K562 (cell line): ENCODE results near the gene RNF11. TPM values are rescaled to one million over a fixed set of nuclear protein-coding genes. Genes with fewer than 3 reads are reported as not detected.
A peak's percentile ranks its signal among the peaks of the same experiment; 100 is the strongest.

Experiments used
- L3MBTL2 ChIP-seq: fragments of 450-650 bp; IDR thresholded peaks from 2 replicates; pipeline ENCODE4 v1.6.1; 2016; ENCODE audit warnings: mild to moderate bottlenecking, moderate library complexity
- SOX6 ChIP-seq: fragments of 450-650 bp; IDR thresholded peaks from 2 replicates; pipeline ENCODE4 v1.6.1; 2014; ENCODE audit warnings: mild to moderate bottlenecking
- XRCC5 ChIP-seq: fragments of 200-400 bp; formaldehyde crosslinking; IDR thresholded peaks from 2 replicates; pipeline ENCODE4 v1.6.1; 2017; ENCODE audit warnings: low read depth, mild to moderate bottlenecking, low read length
- polyA plus RNA-seq, 8 experiments: library from polyadenylated mRNA; depleted of rRNA in 4 of 8; stranded (reverse) in 5 of 8; unstranded in 3 of 8; fragments of >200 nt; fragmentation: Nextera tagmentation in 2 of 8; fragmentation: Illumina TruSeq in 1 of 8; extraction: Ambion mirVana in 2 of 8; extraction: Trizol in 1 of 8; gene quantifications; 2 replicates each; pipeline versions ENCODE4 v1.2.1 to v1.2.3, GENCODE V29; 2011 to 2014; ENCODE audit warnings: inconsistent platforms in 1 of 8, missing spikeins in 1 of 8
- total RNA-seq, 7 experiments: library from RNA; depleted of rRNA in 6 of 7; stranded (reverse); fragments of >200 nt in 6 of 7; fragmentation: Illumina TruSeq in 2 of 7; extraction: Trizol in 2 of 7; gene quantifications; 2 replicates each; pipeline versions ENCODE4 v1.2.1 to v1.2.3, GENCODE V29; 2011 to 2021; ENCODE audit warnings: low replicate concordance in 1 of 7
- TF ChIP-seq, protein P1 (sequence below): fragments of 250-450 bp; sonication (Bioruptor Pico); IDR thresholded peaks from 2 replicates; pipeline ENCODE4 v1.4.0; 2020; ENCODE audit warnings: mild to moderate bottlenecking, moderate library complexity, borderline replicate concordance
- TF ChIP-seq, protein P2 (sequence below): sonication (generic); formaldehyde crosslinking; IDR thresholded peaks from 2 replicates; pipeline ENCODE4 v1.8.1; 2023; ENCODE audit warnings: mild to moderate bottlenecking, missing genetic modification reagents
- TF ChIP-seq, protein P3 (sequence below): sonication (generic); formaldehyde crosslinking; IDR thresholded peaks from 2 replicates; pipeline ENCODE4 v1.8.1; 2023; ENCODE audit warnings: mild to moderate bottlenecking, missing genetic modification reagents
- TF ChIP-seq, protein P4 (sequence below): fragments of 450-650 bp; formaldehyde crosslinking; IDR thresholded peaks from 2 replicates; pipeline ENCODE4 v1.4.0; 2020; ENCODE audit warnings: mild to moderate bottlenecking, moderate library complexity
- TF ChIP-seq, protein P5 (sequence below), 2 experiments: IDR thresholded peaks; 2 replicates each; pipeline ENCODE4 v1.6.1; 2011; ENCODE audit warnings: borderline replicate concordance in 1 of 2, control low read depth in 1 of 2, low read depth in 1 of 2, low read length in 1 of 2, mild to moderate bottlenecking in 1 of 2, mixed read lengths in 1 of 2, moderate library complexity in 1 of 2; ENCODE audit not compliant: insufficient read depth in 1 of 2, insufficient read length in 1 of 2, poor library complexity in 1 of 2, severe bottlenecking in 1 of 2; ENCODE audit errors: extremely low read depth in 1 of 2

Gene RNF11
- total and polyA plus RNA-seq, 9 of the 15 experiments (the other 6 are each of a cell fraction or from before 2014, with no cell fraction given), result 5.7 to 34.3 (median 23.1) TPM

DNA sequence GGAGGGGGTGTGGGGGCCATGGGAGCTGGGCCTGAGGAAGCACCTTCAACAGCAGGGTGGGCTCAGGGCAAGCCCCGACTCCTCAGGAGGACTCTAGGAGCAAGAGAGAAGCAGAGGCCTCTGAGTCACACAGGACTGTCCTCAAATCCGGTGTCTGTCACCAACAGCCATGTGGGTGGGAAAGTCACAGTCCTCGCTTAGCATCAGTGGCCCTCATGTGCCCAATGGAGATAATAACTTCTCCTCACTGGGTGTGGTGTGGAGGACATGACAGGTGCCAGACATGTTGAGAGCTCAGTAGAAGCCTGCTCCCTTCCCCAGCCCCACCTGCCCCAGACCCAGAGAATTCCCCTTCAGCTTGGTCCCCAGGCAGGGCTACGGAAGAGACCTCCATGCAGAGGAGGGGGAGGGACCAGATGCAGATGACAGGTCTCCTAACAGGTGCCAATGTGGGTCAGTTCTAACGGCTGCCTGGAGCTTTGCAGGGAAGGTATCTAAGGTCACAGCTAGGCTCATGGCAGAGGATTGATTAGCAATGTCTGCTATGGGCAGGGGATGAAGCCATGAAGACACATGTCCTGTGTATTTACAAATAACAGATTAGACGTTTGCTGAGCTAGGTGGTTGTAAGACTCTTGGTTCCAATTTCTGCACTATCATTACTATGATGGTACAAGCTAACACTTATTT, 64.1 kb downstream of the RNF11 start (continued):
- TF ChIP-seq, protein P1, sequence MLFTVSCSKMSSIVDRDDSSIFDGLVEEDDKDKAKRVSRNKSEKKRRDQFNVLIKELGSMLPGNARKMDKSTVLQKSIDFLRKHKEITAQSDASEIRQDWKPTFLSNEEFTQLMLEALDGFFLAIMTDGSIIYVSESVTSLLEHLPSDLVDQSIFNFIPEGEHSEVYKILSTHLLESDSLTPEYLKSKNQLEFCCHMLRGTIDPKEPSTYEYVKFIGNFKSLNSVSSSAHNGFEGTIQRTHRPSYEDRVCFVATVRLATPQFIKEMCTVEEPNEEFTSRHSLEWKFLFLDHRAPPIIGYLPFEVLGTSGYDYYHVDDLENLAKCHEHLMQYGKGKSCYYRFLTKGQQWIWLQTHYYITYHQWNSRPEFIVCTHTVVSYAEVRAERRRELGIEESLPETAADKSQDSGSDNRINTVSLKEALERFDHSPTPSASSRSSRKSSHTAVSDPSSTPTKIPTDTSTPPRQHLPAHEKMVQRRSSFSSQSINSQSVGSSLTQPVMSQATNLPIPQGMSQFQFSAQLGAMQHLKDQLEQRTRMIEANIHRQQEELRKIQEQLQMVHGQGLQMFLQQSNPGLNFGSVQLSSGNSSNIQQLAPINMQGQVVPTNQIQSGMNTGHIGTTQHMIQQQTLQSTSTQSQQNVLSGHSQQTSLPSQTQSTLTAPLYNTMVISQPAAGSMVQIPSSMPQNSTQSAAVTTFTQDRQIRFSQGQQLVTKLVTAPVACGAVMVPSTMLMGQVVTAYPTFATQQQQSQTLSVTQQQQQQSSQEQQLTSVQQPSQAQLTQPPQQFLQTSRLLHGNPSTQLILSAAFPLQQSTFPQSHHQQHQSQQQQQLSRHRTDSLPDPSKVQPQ (CRISPR knock-in tag), result no peak
- TF ChIP-seq SOX6 (no peak), L3MBTL2 (no peak), XRCC5 (no peak)
- TF ChIP-seq, protein P2, sequence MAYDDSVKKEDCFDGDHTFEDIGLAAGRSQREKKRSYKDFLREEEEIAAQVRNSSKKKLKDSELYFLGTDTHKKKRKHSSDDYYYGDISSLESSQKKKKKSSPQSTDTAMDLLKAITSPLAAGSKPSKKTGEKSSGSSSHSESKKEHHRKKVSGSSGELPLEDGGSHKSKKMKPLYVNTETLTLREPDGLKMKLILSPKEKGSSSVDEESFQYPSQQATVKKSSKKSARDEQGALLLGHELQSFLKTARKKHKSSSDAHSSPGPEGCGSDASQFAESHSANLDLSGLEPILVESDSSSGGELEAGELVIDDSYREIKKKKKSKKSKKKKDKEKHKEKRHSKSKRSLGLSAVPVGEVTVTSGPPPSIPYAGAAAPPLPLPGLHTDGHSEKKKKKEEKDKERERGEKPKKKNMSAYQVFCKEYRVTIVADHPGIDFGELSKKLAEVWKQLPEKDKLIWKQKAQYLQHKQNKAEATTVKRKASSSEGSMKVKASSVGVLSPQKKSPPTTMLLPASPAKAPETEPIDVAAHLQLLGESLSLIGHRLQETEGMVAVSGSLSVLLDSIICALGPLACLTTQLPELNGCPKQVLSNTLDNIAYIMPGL (CRISPR knock-in tag), result no peak
- TF ChIP-seq, protein P3, sequence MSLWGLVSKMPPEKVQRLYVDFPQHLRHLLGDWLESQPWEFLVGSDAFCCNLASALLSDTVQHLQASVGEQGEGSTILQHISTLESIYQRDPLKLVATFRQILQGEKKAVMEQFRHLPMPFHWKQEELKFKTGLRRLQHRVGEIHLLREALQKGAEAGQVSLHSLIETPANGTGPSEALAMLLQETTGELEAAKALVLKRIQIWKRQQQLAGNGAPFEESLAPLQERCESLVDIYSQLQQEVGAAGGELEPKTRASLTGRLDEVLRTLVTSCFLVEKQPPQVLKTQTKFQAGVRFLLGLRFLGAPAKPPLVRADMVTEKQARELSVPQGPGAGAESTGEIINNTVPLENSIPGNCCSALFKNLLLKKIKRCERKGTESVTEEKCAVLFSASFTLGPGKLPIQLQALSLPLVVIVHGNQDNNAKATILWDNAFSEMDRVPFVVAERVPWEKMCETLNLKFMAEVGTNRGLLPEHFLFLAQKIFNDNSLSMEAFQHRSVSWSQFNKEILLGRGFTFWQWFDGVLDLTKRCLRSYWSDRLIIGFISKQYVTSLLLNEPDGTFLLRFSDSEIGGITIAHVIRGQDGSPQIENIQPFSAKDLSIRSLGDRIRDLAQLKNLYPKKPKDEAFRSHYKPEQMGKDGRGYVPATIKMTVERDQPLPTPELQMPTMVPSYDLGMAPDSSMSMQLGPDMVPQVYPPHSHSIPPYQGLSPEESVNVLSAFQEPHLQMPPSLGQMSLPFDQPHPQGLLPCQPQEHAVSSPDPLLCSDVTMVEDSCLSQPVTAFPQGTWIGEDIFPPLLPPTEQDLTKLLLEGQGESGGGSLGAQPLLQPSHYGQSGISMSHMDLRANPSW (CRISPR knock-in tag), result no peak
- TF ChIP-seq, protein P4, sequence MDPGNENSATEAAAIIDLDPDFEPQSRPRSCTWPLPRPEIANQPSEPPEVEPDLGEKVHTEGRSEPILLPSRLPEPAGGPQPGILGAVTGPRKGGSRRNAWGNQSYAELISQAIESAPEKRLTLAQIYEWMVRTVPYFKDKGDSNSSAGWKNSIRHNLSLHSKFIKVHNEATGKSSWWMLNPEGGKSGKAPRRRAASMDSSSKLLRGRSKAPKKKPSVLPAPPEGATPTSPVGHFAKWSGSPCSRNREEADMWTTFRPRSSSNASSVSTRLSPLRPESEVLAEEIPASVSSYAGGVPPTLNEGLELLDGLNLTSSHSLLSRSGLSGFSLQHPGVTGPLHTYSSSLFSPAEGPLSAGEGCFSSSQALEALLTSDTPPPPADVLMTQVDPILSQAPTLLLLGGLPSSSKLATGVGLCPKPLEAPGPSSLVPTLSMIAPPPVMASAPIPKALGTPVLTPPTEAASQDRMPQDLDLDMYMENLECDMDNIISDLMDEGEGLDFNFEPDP (CRISPR knock-in tag), result no peak
- TF ChIP-seq, protein P5, sequence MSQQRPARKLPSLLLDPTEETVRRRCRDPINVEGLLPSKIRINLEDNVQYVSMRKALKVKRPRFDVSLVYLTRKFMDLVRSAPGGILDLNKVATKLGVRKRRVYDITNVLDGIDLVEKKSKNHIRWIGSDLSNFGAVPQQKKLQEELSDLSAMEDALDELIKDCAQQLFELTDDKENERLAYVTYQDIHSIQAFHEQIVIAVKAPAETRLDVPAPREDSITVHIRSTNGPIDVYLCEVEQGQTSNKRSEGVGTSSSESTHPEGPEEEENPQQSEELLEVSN (IDR thresholded peaks at IDR 0.05; ENCODE audit: borderline replicate concordance in 1 of 2, extremely low read depth in 1 of 2, insufficient read depth in 1 of 2, insufficient read length in 1 of 2, low read depth in 1 of 2, low read length in 1 of 2, poor library complexity in 1 of 2, severe bottlenecking in 1 of 2), result peak in 1 of 2 experiments; percentile 19
